Measurements from ENCODE around the gene KYAT1.

DNA sequence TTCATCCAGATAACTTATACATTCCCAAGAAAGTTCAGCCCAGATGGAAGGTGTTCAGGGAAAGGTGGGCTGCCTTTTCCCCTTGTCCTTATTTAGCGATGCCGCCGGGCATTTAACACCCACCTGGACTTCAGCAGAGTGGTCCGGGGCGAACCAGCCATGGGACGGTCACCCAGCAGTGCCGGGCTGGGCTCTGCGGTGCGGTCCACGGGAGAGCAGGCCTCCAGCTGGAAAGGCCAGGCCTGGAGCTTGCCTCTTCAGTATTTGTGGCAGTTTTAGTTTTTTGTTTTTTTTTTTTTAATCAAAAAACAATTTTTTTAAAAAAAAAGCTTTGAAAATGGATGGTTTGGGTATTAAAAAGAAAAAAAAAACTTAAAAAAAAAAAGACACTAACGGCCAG lies 35.0 kb upstream of the KYAT1 start:
- TF ChIP-seq, protein P1, sequence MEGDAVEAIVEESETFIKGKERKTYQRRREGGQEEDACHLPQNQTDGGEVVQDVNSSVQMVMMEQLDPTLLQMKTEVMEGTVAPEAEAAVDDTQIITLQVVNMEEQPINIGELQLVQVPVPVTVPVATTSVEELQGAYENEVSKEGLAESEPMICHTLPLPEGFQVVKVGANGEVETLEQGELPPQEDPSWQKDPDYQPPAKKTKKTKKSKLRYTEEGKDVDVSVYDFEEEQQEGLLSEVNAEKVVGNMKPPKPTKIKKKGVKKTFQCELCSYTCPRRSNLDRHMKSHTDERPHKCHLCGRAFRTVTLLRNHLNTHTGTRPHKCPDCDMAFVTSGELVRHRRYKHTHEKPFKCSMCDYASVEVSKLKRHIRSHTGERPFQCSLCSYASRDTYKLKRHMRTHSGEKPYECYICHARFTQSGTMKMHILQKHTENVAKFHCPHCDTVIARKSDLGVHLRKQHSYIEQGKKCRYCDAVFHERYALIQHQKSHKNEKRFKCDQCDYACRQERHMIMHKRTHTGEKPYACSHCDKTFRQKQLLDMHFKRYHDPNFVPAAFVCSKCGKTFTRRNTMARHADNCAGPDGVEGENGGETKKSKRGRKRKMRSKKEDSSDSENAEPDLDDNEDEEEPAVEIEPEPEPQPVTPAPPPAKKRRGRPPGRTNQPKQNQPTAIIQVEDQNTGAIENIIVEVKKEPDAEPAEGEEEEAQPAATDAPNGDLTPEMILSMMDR (IDR thresholded peaks at IDR 0.05; ENCODE audit: low read depth, low read length), result no peak
- no peak for TF ChIP-seq POLR2A (IDR thresholded peaks at IDR 0.05; ENCODE audit: extremely low read depth, insufficient read length)
- TF ChIP-seq, protein P2, sequence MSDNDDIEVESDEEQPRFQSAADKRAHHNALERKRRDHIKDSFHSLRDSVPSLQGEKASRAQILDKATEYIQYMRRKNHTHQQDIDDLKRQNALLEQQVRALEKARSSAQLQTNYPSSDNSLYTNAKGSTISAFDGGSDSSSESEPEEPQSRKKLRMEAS (IDR thresholded peaks at IDR 0.05; ENCODE audit: low read depth, low read length), result no peak
- no peak for TF ChIP-seq MYC (IDR thresholded peaks at IDR 0.05; ENCODE audit: low read depth, low read length)
